Brain microvascular endothelial cell (primary cell): ENCODE measurements around the gene IVL.
A peak's percentile ranks its signal among the peaks of the same experiment; 100 is the strongest.

Experiments
- DNase-seq: peaks from one replicate; pipeline ENCODE4 v3.0.0-alpha.2; 2020
- H3K27ac ChIP-seq: fragments of 250-450 bp; sonication (Bioruptor Pico); 2 replicates; pipeline ENCODE4 v1.5.1; 2020; ENCODE audit warnings: mild to moderate bottlenecking, moderate library complexity
- H3K27me3 ChIP-seq: fragments of 250-450 bp; sonication (Bioruptor Pico); replicated peaks from 2 replicates; pipeline ENCODE4 v1.5.1; 2020; ENCODE audit warnings: mild to moderate bottlenecking
- H3K36me3 ChIP-seq: fragments of 250-450 bp; sonication (Bioruptor Pico); replicated peaks from 2 replicates; pipeline ENCODE4 v1.5.1; 2020; ENCODE audit warnings: mild to moderate bottlenecking
- H3K4me3 ChIP-seq: 2 replicates; pipeline ENCODE4 v1.5.1; 2011; ENCODE audit warnings: low read depth, mild to moderate bottlenecking, control low read depth, low read length, moderate library complexity
- CTCF ChIP-seq: IDR thresholded peaks from 2 replicates; pipeline ENCODE4 v1.5.1; 2011; ENCODE audit warnings: low read depth, mild to moderate bottlenecking, moderate library complexity, low read length, control low read depth, inconsistent platforms; ENCODE audit errors: missing control alignments
- in situ Hi-C: cut with HindIII; loops from 2 replicates; pipeline ENCODE4 v1.10.0; 2017; ENCODE audit warnings: low sequenced_read_pairs, low pct_ligation_motif_present

Gene IVL

GRCh38 chr1:152926091-152926490, 17.7 kb downstream of the IVL start:
- Histone ChIP-seq H3K27ac (no peak overlapping the region), H3K4me3 (no peak overlapping the region), H3K27me3 (no peaks in the 10 kb centered on the region), H3K36me3 (no peaks in the 10 kb centered on the region)
- peak; percentile 49 for TF ChIP-seq CTCF
- no peak for DNase-seq
- in situ Hi-C loops = no loop called here

DNA sequence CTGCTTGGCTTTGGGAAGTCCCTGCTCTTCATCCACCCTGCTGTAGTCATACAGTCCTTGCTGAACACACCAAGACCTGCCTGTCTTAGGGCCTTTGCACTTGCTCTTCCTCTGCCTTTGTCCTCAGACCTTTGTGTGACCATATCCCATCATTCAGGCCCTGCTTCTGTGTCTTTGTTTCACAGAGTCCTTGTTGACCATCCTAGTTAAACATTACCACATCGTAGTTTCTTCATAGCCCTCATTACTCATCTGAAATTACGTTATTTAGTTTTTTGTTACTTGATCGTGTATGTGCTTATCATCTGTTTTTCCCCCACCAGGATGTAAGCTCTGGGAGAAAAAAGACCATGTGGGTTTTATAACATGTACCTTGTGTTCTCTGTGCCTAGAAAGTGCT, 20.3 kb downstream of the IVL start:
- no peaks in the 10 kb centered on the region for H3K27me3 ChIP-seq
- no peaks in the 10 kb centered on the region for H3K36me3 ChIP-seq
- no peak overlapping the region for H3K4me3 ChIP-seq
- H3K27ac ChIP-seq = no peak overlapping the region
- DNase-seq = no peak
- TF ChIP-seq CTCF = no peak
- in situ Hi-C loops = no loop called here

DNA sequence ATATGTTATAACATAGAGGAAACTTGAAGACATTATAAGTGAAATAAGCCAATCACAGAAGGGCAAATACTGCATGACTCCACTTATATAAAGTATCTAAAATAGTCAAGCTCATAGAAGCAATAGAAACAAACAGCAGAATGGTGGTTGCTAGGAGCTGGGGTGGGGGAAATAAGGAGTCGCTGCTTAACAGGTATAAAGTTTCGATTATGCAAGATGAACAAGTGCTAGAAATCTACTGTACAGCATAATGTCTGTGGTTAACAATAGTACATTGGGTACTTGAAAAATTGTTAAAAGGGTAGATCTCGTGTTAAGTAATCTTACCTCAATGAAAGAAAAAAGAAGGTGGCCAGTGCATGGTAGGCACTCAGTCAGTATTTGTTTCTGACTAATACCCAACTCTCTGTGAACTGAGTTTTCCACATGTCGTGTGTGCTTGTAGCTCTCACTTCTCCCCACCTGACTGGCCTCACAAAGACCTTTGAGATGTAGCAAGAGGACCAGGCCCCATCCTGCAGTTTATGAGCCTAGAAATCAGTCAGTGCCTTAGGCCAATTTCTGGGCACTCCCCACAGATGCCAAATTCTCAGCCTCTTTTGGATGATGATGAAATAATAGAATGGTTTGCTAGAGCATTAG, 23.9 kb downstream of the IVL start:
- Histone ChIP-seq H3K27me3 (no peaks in the 10 kb centered on the region), H3K27ac (no peak overlapping the region), H3K36me3 (no peaks in the 10 kb centered on the region), H3K4me3 (no peak overlapping the region)
- in situ Hi-C loops = no loop called here
- TF ChIP-seq CTCF = no peak
- no peak for DNase-seq

DNA sequence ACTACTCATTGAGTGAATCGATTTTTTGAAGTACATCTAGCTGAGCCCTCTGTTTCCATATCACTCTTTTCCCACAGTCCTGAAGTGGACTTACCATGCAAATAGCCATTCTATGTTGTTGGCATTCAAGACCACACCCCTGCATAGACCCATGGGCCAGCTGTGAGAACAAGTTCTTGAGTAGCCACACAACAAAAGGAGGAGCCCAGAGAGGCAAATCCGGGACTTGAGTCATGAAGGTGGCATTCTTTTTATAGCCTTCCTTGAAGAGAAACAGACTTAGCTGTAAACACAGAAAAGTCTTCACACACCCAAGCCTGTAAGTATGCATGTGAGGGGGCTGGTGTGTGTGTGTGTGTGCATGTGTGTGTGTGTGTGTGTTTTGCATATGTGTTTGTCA, 24.9 kb downstream of the IVL start:
- no peak overlapping the region for H3K27ac ChIP-seq
- TF ChIP-seq CTCF = no peak
- in situ Hi-C loops = no loop called here
- DNase-seq = no peak
- H3K4me3 ChIP-seq = no peak overlapping the region
- no peaks in the 10 kb centered on the region for H3K36me3 ChIP-seq
- no peaks in the 10 kb centered on the region for H3K27me3 ChIP-seq

GRCh38 chr1:152940614-152941013, 32.3 kb downstream of the IVL start:
- in situ Hi-C loops = no loop called here
- no peak for TF ChIP-seq CTCF
- Histone ChIP-seq H3K27me3 (no peaks in the 10 kb centered on the region), H3K36me3 (no peaks in the 10 kb centered on the region), H3K27ac (no peak overlapping the region), H3K4me3 (no peak overlapping the region)
- no peak for DNase-seq
